ENCODE results near the gene ABCB9. TPM values are rescaled to one million over a fixed set of nuclear protein-coding genes. Genes with fewer than 3 reads are reported as not detected.

Gene ABCB9
- total RNA-seq, 1 donor from 2014 or later = 2.9 TPM

GRCh38 chr12:122986258-122986871, 20.1 kb upstream of the ABCB9 start:
- Histone ChIP-seq H3K27me3 (ENCODE audit: low read depth) (no peaks in the 10 kb centered on the region), H3K27ac (no peak overlapping the region), H3K4me1 (peaks cover 44% of the 10 kb centered on the region), H3K4me3 (no peak overlapping the region), H3K36me3 (peaks cover 68% of the 10 kb centered on the region), H3K9me3 (no peaks in the 10 kb centered on the region)
- DNase-seq = no peak
- TF ChIP-seq, protein P1, sequence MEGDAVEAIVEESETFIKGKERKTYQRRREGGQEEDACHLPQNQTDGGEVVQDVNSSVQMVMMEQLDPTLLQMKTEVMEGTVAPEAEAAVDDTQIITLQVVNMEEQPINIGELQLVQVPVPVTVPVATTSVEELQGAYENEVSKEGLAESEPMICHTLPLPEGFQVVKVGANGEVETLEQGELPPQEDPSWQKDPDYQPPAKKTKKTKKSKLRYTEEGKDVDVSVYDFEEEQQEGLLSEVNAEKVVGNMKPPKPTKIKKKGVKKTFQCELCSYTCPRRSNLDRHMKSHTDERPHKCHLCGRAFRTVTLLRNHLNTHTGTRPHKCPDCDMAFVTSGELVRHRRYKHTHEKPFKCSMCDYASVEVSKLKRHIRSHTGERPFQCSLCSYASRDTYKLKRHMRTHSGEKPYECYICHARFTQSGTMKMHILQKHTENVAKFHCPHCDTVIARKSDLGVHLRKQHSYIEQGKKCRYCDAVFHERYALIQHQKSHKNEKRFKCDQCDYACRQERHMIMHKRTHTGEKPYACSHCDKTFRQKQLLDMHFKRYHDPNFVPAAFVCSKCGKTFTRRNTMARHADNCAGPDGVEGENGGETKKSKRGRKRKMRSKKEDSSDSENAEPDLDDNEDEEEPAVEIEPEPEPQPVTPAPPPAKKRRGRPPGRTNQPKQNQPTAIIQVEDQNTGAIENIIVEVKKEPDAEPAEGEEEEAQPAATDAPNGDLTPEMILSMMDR (IDR thresholded peaks at IDR 0.05) = no peak
- ATAC-seq = no peak
- intact Hi-C loops (cut with DNase I) = no loop called here

GRCh38 chr12:122985338-122986257, 19.3 kb upstream of the ABCB9 start:
- no peak for ATAC-seq

GRCh38 chr12:122984612-122985337, 18.5 kb upstream of the ABCB9 start:
- TF ChIP-seq, protein P1 (IDR thresholded peaks at IDR 0.05) = no peak
- intact Hi-C loops (cut with DNase I) = no loop called here
- DNase-seq (peak; percentile 73), ATAC-seq (no peak)
- no peaks in the 10 kb centered on the region for H3K27me3 ChIP-seq (ENCODE audit: low read depth)
- peaks cover 56% of the 10 kb centered on the region for H3K36me3 ChIP-seq
- H3K4me1 ChIP-seq = peaks cover 51% of the 10 kb centered on the region
- H3K27ac ChIP-seq = peak overlapping the region; percentile 72
- H3K9me3 ChIP-seq = no peaks in the 10 kb centered on the region
- peak overlapping the region; percentile 31 for H3K4me3 ChIP-seq

More at GRCh38 chr12:122985338-122986257, 19.3 kb upstream of the ABCB9 start:
- H3K9me3 ChIP-seq = no peaks in the 10 kb centered on the region
- H3K36me3 ChIP-seq = peaks cover 64% of the 10 kb centered on the region
- peak overlapping the region; percentile 72 for H3K27ac ChIP-seq
- peak overlapping the region; percentile 31 for H3K4me3 ChIP-seq
- TF ChIP-seq, protein P1 (IDR thresholded peaks at IDR 0.05) = no peak
- H3K27me3 ChIP-seq (ENCODE audit: low read depth) = no peaks in the 10 kb centered on the region
- H3K4me1 ChIP-seq = peaks cover 47% of the 10 kb centered on the region
- no peak for DNase-seq
- intact Hi-C loops (cut with DNase I) = no loop called here

DNA sequence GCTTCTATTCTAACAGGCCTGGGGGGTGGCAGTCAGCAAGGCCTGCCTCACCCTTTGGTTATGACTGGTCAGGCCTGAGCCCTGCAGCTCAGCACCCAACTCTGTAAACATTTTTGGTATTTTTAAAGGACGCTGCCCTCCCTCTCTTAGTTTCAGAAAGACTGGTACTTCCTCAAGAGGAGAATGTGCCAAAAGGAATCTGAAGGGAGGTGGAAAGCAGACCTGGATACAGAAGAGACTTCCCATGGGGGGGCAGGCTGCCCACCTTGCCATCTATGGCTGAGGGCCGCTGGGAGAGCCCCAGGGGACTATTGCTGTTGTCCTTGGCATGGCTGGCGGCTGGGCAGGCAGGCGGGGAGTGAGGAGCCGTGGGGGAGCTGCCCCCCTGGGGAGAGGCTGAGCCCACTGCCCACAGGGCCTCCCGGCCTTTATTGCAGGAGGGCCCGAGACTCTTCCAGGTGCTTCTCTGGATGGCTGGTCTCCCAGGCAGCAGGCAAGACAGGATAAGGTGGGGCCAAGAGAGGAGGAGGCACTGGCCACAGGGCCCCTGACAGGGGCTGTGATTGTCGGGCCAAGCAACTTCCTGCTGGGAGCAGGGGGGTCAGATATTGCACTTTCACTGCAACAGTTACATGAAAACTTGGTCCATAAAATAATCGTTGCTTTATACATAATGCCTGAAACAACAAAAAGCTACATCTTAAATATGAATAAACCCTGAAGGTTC, 17.7 kb upstream of the ABCB9 start:
- DNase-seq (no peak), ATAC-seq (no peak)
- Histone ChIP-seq H3K4me3 (peak overlapping the region; percentile 31), H3K27me3 (ENCODE audit: low read depth) (no peaks in the 10 kb centered on the region), H3K36me3 (peaks cover 49% of the 10 kb centered on the region), H3K9me3 (no peaks in the 10 kb centered on the region), H3K4me1 (peaks cover 59% of the 10 kb centered on the region), H3K27ac (peak overlapping the region; percentile 72)
- TF ChIP-seq, protein P1 (IDR thresholded peaks at IDR 0.05) = no peak
- intact Hi-C loops (cut with DNase I) = no loop called here

Measured in lower lobe of right lung (tissue), 2 donors.